ENCODE results near the gene TGFB3.

DNA sequence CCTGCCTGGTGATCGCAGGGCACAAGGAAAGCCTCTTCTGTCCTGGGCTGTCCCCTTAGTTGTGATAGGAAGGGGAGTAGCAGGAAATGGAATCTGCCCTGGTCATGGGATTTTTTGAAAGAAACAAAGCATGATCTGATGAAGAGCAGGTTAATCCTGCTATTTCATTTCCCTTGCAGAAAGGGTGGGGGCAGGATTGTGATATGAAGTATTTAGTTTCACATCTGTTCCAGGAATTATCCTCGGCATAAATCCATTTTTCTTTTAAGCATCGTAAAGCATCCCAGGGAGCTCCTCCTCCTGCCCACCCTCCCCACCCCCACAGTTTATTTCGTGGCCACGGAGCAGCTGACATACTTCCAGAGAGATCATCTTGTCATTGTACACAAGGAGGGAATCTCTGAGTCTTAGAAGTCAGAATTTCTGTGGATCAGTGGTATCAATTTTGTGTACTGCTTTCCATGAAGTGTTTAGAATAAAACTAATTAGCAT, 53.1 kb downstream of the TGFB3 start:
- TF ChIP-seq POLR2AphosphoS5 (IDR thresholded peaks at IDR 0.05; ENCODE audit: low read depth, low read length) (no peak), TAF1 (IDR thresholded peaks at IDR 0.05; ENCODE audit: borderline replicate concordance, insufficient read depth, low read length) (no peak), SIN3A (IDR thresholded peaks at IDR 0.05; ENCODE audit: borderline replicate concordance, insufficient read depth, low read length) (no peak), FOXP2 (optimal IDR thresholded peaks at IDR 0.05; ENCODE audit: borderline replicate concordance, extremely low read depth, extremely low read length, insufficient read depth) (no peak)
- TF ChIP-seq, protein P1, sequence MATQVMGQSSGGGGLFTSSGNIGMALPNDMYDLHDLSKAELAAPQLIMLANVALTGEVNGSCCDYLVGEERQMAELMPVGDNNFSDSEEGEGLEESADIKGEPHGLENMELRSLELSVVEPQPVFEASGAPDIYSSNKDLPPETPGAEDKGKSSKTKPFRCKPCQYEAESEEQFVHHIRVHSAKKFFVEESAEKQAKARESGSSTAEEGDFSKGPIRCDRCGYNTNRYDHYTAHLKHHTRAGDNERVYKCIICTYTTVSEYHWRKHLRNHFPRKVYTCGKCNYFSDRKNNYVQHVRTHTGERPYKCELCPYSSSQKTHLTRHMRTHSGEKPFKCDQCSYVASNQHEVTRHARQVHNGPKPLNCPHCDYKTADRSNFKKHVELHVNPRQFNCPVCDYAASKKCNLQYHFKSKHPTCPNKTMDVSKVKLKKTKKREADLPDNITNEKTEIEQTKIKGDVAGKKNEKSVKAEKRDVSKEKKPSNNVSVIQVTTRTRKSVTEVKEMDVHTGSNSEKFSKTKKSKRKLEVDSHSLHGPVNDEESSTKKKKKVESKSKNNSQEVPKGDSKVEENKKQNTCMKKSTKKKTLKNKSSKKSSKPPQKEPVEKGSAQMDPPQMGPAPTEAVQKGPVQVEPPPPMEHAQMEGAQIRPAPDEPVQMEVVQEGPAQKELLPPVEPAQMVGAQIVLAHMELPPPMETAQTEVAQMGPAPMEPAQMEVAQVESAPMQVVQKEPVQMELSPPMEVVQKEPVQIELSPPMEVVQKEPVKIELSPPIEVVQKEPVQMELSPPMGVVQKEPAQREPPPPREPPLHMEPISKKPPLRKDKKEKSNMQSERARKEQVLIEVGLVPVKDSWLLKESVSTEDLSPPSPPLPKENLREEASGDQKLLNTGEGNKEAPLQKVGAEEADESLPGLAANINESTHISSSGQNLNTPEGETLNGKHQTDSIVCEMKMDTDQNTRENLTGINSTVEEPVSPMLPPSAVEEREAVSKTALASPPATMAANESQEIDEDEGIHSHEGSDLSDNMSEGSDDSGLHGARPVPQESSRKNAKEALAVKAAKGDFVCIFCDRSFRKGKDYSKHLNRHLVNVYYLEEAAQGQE (IDR thresholded peaks at IDR 0.05; ENCODE audit: insufficient read depth in 1 of 2, low read depth in 2 of 2, low read length in 2 of 2), result no peak

Measured in PFSK-1 (cell line).